Right hindlimb (tissue), 1 donor: ENCODE results near the gene GPSM3.
"Not testable (repeated sequence)": the region's sequence is repeated elsewhere in the genome, so short reads cannot be mapped to it uniquely, and the experiment has no call there.

Experiments
- DNase-seq: peaks from one replicate; pipeline ENCODE4 v3.0.0-alpha.2; 2018

Gene GPSM3

GRCh38 chr6:32200711-32201475, 8.4 kb upstream of the GPSM3 start:
- no peak for DNase-seq

- no peak for DNase-seq
These were observed 6.4 kb upstream of the GPSM3 start for GRCh38 chr6:32198866-32199265.

GRCh38 chr6:32198345-32198696, 5.9 kb upstream of the GPSM3 start:
- no peak for DNase-seq

GRCh38 chr6:32196682-32197616, 4.5 kb upstream of the GPSM3 start:
- DNase-seq, result peak; percentile 62

GRCh38 chr6:32195902-32196681, 3.6 kb upstream of the GPSM3 start:
- peak; percentile 96 for DNase-seq

- peak; percentile 100 for DNase-seq
These were observed 3.1 kb upstream of the GPSM3 start for GRCh38 chr6:32195652-32195901.

GRCh38 chr6:32194825-32195651, 2.6 kb upstream of the GPSM3 start:
- peak; percentile 57 for DNase-seq

GRCh38 chr6:32194388-32194787, 1.9 kb upstream of the GPSM3 start:
- no peak for DNase-seq

- not testable (repeated sequence) for DNase-seq
These were observed 653 bp upstream of the GPSM3 start for GRCh38 chr6:32193096-32193495.

GRCh38 chr6:32191696-32192607, 491 bp downstream of the GPSM3 start:
- no peak for DNase-seq

GRCh38 chr6:32190911-32191677, 1.3 kb downstream of the GPSM3 start:
- no peak for DNase-seq

- DNase-seq, result peak; percentile 97
These were observed 2.2 kb downstream of the GPSM3 start, which contains the start of gene PBX2 for GRCh38 chr6:32190054-32190851. PBX2 (minus strand) TSS chr6:32190202; CDS start chr6:32189915, 287 bp downstream.

GRCh38 chr6:32189742-32190053, 2.7 kb downstream of the GPSM3 start:
- DNase-seq, result peak; percentile 67

GRCh38 chr6:32189069-32189741, 3.2 kb downstream of the GPSM3 start:
- peak; percentile 60 for DNase-seq

GRCh38 chr6:32188381-32189068, 3.9 kb downstream of the GPSM3 start:
- peak; percentile 61 for DNase-seq

GRCh38 chr6:32187725-32188380, 4.6 kb downstream of the GPSM3 start:
- DNase-seq, result not testable (repeated sequence)

- DNase-seq, result no peak
These were observed 5.3 kb downstream of the GPSM3 start for GRCh38 chr6:32187009-32187709.
